GM19035 (cell line): ENCODE results near the gene PTBP3.
"Not testable (repeated sequence)": the region's sequence is repeated elsewhere in the genome, so short reads cannot be mapped to it uniquely, and the experiment has no call there.

Experiments used
- ATAC-seq: cut with Tn5 transposase; IDR thresholded peaks from one replicate; pipeline ENCODE4 v1.9.1; 2021; ENCODE audit not compliant: unreplicated experiment

The PTBP3 gene

GRCh38 chr9:112274600-112274999, 58.8 kb downstream of the PTBP3 start:
- ATAC-seq: no peak

- ATAC-seq: no peak
Observed at GRCh38 chr9:112273876-112274275, 59.5 kb downstream of the PTBP3 start.

DNA sequence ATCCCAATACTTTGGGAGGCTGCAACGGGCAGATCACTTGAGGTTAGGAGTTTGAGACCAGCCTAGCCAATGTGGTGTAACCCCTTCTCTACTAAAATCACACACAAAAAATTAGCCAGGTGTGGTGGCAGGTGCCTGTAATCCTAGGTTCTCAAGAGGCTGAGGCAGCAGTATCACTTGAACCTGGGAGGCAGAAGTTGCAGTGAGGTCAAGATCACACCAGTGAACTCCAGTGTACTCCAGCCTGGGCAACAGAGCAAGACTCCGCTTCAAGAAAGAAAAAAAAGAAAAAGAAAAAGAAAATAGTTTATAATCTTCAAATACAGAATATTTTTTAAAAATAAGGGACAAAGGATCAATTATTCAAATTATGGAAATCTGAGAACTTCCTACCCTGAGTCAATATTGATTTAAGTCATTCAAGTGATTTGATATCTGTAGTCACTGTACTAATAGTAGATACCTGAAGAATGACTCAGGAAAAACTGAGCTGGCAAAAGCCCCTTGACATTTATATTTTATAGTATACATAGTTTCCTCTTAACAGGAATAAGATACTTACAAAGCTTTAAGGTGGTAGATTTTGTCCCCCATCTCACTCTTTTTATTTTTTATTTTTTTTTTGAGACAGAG, 61.8 kb downstream of the PTBP3 start:
- no peak for ATAC-seq

- ATAC-seq: no peak
Observed at GRCh38 chr9:112268413-112268812, 65.0 kb downstream of the PTBP3 start.

DNA sequence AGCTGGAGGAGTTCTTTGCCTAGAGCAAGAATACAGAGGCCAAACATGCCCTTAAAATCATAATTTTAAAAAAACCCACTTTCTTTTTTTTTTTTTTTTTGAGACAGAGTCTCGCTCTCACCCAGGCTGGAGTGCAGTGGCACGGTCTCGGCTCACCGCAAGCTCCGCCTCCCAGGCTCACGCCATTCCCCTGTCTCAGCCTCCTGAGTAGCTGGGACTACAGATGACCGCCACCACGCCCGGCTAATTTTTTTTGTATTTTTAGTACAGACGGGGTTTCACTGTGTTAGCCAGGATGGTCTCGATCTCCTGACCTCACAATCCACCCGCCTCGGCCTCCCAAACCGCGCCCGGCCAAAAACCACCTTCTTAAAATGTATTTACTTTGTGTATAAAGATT, 66.3 kb downstream of the PTBP3 start:
- ATAC-seq: not testable (repeated sequence)

DNA sequence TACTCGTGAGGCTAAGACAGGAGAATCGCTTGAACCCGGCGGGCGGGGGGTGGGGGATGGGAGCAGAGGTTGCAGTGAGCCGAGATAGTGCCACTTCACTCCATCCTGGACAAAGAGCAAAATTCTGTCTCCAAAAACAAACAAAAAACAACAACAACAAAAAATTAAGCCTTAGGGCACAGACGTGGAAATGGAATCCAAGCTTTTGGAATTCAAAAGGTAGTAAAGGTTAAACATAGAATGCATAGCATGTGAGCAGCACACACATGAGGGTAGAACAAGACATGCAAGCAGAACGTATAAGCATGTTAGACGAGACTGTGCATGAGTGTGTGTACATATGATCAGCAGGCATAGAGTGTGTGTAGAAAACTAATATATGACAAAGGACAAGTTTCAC, 68.0 kb downstream of the PTBP3 start:
- no peak for ATAC-seq

GRCh38 chr9:112262577-112262976, 70.8 kb downstream of the PTBP3 start:
- ATAC-seq: no peak

- no peak for ATAC-seq
Observed at GRCh38 chr9:112261133-112261532, 72.3 kb downstream of the PTBP3 start.

- ATAC-seq: no peak
Observed at GRCh38 chr9:112258106-112258505, 75.3 kb downstream of the PTBP3 start.

GRCh38 chr9:112252194-112252593, 81.2 kb downstream of the PTBP3 start:
- ATAC-seq: no peak

DNA sequence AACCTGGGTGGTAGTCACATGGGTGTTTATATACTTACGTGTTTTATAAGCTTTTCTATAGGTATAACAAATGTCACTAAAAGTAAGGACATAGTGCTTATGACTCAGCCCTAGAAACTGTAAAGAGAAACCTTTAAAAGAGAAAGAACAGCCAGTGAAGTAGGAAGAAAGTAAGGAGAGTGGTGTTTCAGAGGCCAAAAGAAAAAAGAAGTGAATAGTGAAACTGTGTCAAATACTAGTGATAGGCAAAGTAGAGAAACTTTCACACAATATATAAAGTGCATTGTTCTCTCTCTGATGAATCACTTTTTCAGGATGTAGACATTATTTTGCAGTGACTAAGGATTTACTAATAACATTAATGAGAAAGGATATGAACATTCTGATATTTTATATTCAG, 84.1 kb downstream of the PTBP3 start:
- no peak for ATAC-seq

DNA sequence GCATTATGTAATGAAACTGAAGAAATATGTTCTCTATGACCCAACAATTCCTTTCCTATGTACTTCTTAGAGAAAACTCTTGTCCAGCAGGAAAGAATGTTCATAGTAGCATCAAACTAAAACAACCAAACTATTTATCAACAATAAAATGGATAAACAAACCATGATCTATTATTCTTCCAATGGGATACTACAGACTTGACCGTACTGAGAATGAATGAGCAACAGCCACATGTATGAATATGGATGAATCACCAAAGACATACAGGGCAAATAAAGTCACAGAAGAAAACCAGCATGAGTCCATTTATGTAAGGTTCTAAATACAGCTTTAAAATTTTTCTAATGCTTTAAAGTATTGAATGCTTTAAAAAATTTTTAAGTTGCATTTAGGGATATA, 84.7 kb downstream of the PTBP3 start:
- ATAC-seq: no peak

GRCh38 chr9:112247090-112247489, 86.3 kb downstream of the PTBP3 start:
- ATAC-seq: no peak

DNA sequence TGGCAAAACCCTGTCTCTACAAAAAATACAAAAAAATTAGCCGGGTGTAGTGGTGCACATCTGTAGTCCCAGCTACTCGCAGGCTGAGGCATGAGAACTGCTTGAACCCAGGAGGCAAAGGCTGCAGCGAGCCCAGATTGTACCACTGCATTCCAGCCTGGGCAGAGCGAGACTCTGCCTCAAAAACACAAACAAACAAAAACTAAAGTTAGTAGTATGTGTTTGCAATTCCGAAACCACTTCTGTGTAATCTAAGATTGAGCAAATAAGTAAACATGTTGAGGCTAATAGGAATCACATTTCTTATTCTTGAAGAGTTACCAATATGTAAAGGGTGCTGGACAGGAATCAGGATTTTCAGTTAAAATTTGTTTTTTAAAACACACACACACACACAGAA, 88.3 kb downstream of the PTBP3 start:
- no peak for ATAC-seq

- ATAC-seq: no peak
Observed at GRCh38 chr9:112242147-112242804, 91.1 kb downstream of the PTBP3 start.

- ATAC-seq: no peak
Observed at GRCh38 chr9:112241491-112241890, 91.9 kb downstream of the PTBP3 start.

DNA sequence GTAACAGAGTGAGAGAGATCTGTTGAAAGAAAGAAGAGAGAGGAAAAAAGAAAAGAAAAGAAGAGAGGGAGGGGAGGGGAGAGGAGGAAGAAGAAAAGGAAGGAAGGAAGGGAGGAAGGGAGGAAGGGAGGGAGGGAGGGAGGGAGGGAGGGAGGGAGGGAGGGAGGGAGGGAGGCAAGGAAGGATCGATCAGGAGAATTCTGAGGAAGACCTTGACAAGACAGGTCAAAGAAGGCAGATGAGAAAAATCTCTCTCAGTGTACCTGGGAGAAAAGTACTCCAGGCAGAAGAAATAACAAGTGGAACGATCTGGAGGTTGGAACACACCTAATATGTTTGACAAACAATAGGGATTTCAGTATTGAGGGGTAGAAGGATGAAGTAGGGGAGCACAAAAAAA, 93.7 kb downstream of the PTBP3 start:
- no peak for ATAC-seq

DNA sequence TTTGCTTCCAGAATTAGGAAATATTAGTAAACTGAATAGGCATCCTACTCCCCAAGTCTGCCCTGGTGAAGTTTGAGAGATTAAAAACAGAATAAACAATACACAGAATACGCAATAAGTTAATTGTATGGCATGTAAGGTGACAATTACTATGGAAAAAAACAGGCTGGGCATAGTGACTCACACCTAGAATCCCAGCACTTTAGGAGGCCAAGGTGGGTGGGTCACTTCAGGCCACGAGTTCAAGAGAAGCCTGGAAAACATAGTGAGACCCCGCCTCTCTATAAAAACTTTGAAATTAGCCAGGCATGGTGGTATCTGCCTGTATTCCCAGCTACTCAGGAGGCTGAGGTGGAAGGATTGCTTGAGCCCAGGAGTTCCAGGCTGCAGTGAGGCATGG, 94.1 kb downstream of the PTBP3 start:
- no peak for ATAC-seq

GRCh38 chr9:112234779-112235178, 98.6 kb downstream of the PTBP3 start:
- no peak for ATAC-seq

- ATAC-seq: no peak
Observed at GRCh38 chr9:112233769-112234168, 99.7 kb downstream of the PTBP3 start.

GRCh38 chr9:112232233-112232632, 101.2 kb downstream of the PTBP3 start:
- ATAC-seq: no peak

- no peak for ATAC-seq
Observed at GRCh38 chr9:112226091-112226490, 107.3 kb downstream of the PTBP3 start.
